ENCODE measurements around the gene ACSF2. TPM values are rescaled to one million over a fixed set of nuclear protein-coding genes. Genes with fewer than 3 reads are reported as not detected.
A peak's percentile ranks its signal among the peaks of the same experiment; 100 is the strongest.
"Not testable (repeated sequence)": the region's sequence is repeated elsewhere in the genome, so short reads cannot be mapped to it uniquely, and the experiment has no call there.

ACSF2 gene
- polyA plus RNA-seq, 1 donor from 2014 or later = not detected

GRCh38 chr17:50426472-50426782, 409 bp downstream of the ACSF2 start:
- Histone ChIP-seq H3K36me3 (ENCODE audit: insufficient read depth, low read length) (no peaks in the 10 kb centered on the region), H3K27ac (ENCODE audit: low read length) (no peak overlapping the region), H3K4me2 (ENCODE audit: low read length) (no peak overlapping the region), H3K79me2 (replicated peaks; ENCODE audit: insufficient read depth, low read length) (no peaks in the 10 kb centered on the region), H3K9me2 (ENCODE audit: insufficient read depth, low read length) (no peaks in the 10 kb centered on the region), H3F3A (ENCODE audit: insufficient read depth, low read length, poor library complexity, severe bottlenecking) (no peaks in the 10 kb centered on the region), H2AFZ (ENCODE audit: low read depth, low read length) (no peak overlapping the region), H3K9me3 (ENCODE audit: low read length) (no peaks in the 10 kb centered on the region), H3K9ac (ENCODE audit: low read length) (no peak overlapping the region), H3K4me3 (ENCODE audit: low read length) (peak overlapping the region; percentile 35), H4K20me1 (ENCODE audit: insufficient read depth) (no peaks in the 10 kb centered on the region), H3K27me3 (ENCODE audit: insufficient read depth, low read depth, low read length) (peaks cover 7% of the 10 kb centered on the region)
- no peak for TF ChIP-seq REST (IDR thresholded peaks at IDR 0.05; ENCODE audit: borderline replicate concordance)
- no peak for TF ChIP-seq CTCF (IDR thresholded peaks at IDR 0.05; ENCODE audit: poor library complexity, severe bottlenecking)
- TF ChIP-seq POLR2AphosphoS5 (IDR thresholded peaks at IDR 0.05) = no peak
- TF ChIP-seq EP300 (conservative IDR thresholded peaks at IDR 0.05; ENCODE audit: poor library complexity, severe bottlenecking) = no peak
- TF ChIP-seq SMC3 (conservative IDR thresholded peaks at IDR 0.05; ENCODE audit: poor library complexity) = no peak
- no peak for TF ChIP-seq EZH2 (IDR thresholded peaks at IDR 0.05; ENCODE audit: borderline replicate concordance, insufficient read depth, low read length, poor library complexity, severe bottlenecking)
- no peak for TF ChIP-seq RAD21 (conservative IDR thresholded peaks at IDR 0.05)
- TF ChIP-seq TAF1 (IDR thresholded peaks at IDR 0.05; ENCODE audit: low read depth) = no peak
- no peak for TF ChIP-seq MXI1 (conservative IDR thresholded peaks at IDR 0.05; ENCODE audit: poor library complexity, severe bottlenecking)

GRCh38 chr17:50426814-50427787, 1.1 kb downstream of the ACSF2 start:
- Histone ChIP-seq H3K79me2 (replicated peaks; ENCODE audit: insufficient read depth, low read length) (no peaks in the 10 kb centered on the region), H3K4me2 (ENCODE audit: low read length) (no peak overlapping the region), H3K36me3 (ENCODE audit: insufficient read depth, low read length) (no peaks in the 10 kb centered on the region), H3F3A (ENCODE audit: insufficient read depth, low read length, poor library complexity, severe bottlenecking) (no peaks in the 10 kb centered on the region), H3K9me2 (ENCODE audit: insufficient read depth, low read length) (no peaks in the 10 kb centered on the region), H3K9me3 (ENCODE audit: low read length) (no peaks in the 10 kb centered on the region), H3K9ac (ENCODE audit: low read length) (no peak overlapping the region), H4K20me1 (ENCODE audit: insufficient read depth) (no peaks in the 10 kb centered on the region), H3K27ac (ENCODE audit: low read length) (no peak overlapping the region), H3K4me3 (ENCODE audit: low read length) (no peak overlapping the region), H3K27me3 (ENCODE audit: insufficient read depth, low read depth, low read length) (peaks cover 7% of the 10 kb centered on the region), H2AFZ (ENCODE audit: low read depth, low read length) (no peak overlapping the region)
- TF ChIP-seq MXI1 (conservative IDR thresholded peaks at IDR 0.05; ENCODE audit: poor library complexity, severe bottlenecking) (no peak), CTCF (IDR thresholded peaks at IDR 0.05; ENCODE audit: poor library complexity, severe bottlenecking) (no peak), SMC3 (conservative IDR thresholded peaks at IDR 0.05; ENCODE audit: poor library complexity) (no peak), TAF1 (IDR thresholded peaks at IDR 0.05; ENCODE audit: low read depth) (no peak), EP300 (conservative IDR thresholded peaks at IDR 0.05; ENCODE audit: poor library complexity, severe bottlenecking) (no peak), RAD21 (conservative IDR thresholded peaks at IDR 0.05) (no peak), REST (IDR thresholded peaks at IDR 0.05; ENCODE audit: borderline replicate concordance) (no peak), EZH2 (IDR thresholded peaks at IDR 0.05; ENCODE audit: borderline replicate concordance, insufficient read depth, low read length, poor library complexity, severe bottlenecking) (no peak), POLR2AphosphoS5 (IDR thresholded peaks at IDR 0.05) (no peak)

GRCh38 chr17:50428126-50428525, 2.1 kb downstream of the ACSF2 start:
- H3K27me3 ChIP-seq (ENCODE audit: insufficient read depth, low read depth, low read length); H3K4me2 ChIP-seq (ENCODE audit: low read length); H3K9me3 ChIP-seq (ENCODE audit: low read length); H3F3A ChIP-seq (ENCODE audit: insufficient read depth, low read length, poor library complexity, severe bottlenecking); H3K36me3 ChIP-seq (ENCODE audit: insufficient read depth, low read length); H3K9ac ChIP-seq (ENCODE audit: low read length); H4K20me1 ChIP-seq (ENCODE audit: insufficient read depth); H2AFZ ChIP-seq (ENCODE audit: low read depth, low read length); H3K79me2 ChIP-seq (replicated peaks; ENCODE audit: insufficient read depth, low read length); H3K27ac ChIP-seq (ENCODE audit: low read length); H3K9me2 ChIP-seq (ENCODE audit: insufficient read depth, low read length); H3K4me3 ChIP-seq (ENCODE audit: low read length): not testable (repeated sequence)

Data from neural cell (in vitro differentiated cells).